Stimulated activated naive CD8-positive, alpha-beta T cell treated with anti-CD3 and anti-CD28 coated beads, Interleukin-15, amount 100 ng/mL, for 72 hours (primary cell): ENCODE results near the gene ZNF414.

Experiments
- ATAC-seq: fragments of 150-1000 bp; cut with Tn5 transposase; 2 replicates; pipeline ENCODE4 v1.10.0; 2021; ENCODE audit warnings: mild to moderate bottlenecking, moderate library complexity
- DNase-seq, 2 donors: peaks; one replicate each; pipeline ENCODE4 v3.0.0; 2021 to 2022
- H3K27ac Mint-ChIP-seq, 2 donors: one replicate each; pipeline ENCODE4 v1.8.0; 2022; ENCODE audit warnings: mild to moderate bottlenecking in 2 of 2, mixed read lengths in 2 of 2, moderate library complexity in 2 of 2
- H3K27me3 Mint-ChIP-seq: one replicate; pipeline ENCODE4 v1.8.0; 2022; ENCODE audit warnings: mixed read lengths
- H3K4me1 Mint-ChIP-seq: one replicate; pipeline ENCODE4 v1.8.0; 2022; ENCODE audit warnings: mild to moderate bottlenecking, mixed read lengths
- H3K4me3 Mint-ChIP-seq, 2 donors: one replicate each; pipeline ENCODE4 v1.8.0; 2022; ENCODE audit warnings: mild to moderate bottlenecking in 2 of 2, mixed read lengths in 2 of 2, moderate library complexity in 1 of 2
- H3K9me3 Mint-ChIP-seq, 2 donors: one replicate each; pipeline ENCODE4 v1.8.0; 2022; ENCODE audit warnings: mixed read lengths in 2 of 2

ZNF414 gene

DNA sequence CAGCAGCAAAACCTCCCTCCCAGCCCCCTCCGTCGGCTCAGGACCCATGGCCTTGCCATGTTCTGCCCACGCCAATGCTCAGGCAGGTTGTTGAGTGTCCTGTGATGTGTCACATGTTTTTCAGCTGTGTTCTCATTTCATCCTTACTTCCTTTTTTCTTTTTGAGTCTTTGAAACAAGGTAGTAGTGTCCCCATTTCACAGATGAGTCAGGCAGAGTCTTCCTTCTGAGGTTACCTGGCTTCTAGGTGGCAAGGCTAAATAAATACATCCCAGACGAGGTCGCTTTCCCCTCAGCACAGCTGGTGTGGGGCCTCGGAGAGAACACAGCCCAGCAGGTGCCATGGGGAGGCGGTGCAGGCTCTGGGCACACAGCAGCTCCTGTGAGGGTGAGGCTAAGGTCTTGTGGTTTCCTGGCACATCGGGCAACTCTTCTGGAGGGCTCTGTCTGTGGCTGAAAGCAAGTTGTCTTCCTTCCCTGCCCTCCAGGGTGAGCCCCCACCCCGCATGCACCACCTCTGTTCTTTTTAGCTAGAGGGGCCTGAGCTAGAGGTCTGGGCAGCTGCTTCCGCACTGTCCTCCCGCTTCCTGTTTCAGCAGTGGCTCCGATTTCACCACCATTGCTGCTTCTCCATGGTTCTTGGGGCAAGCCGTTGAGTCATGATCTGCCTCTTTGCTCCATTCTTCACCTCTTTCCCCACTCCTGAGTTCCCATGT lies 26.7 kb downstream of the ZNF414 start:
- Mint-ChIP-seq H3K27me3 (no peaks in the 10 kb centered on the region), H3K4me3 (peak overlapping the region; percentile 64 to 74), H3K4me1 (peaks cover 60% of the 10 kb centered on the region), H3K9me3 (no peaks in the 10 kb centered on the region), H3K27ac (peak overlapping the region; percentile 74 to 94)
- ATAC-seq (peak; percentile 93), DNase-seq (peak; percentile 54 to 85)

DNA sequence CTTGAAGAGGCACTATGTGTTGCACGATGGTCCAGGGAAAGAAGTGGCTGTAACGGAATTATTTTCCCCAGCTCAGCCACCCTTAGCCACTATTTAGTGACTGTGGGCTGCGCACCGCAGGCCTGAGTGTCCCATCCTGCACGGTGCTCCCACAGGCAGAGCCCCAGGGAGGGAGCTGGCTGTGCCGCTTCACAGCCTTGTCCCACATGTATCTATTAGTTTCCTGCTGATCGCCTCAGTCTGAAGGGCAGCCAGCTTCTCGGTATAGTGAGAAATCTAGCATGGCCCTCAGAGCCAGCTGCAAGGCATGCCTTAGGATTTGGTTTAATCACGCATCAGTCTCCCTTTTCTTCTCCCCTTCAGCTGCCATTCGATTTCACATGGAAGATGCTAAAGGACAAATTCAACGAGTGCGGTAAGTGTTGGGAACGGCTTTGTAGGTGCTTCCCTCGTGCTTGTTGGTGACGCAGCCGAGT lies 27.3 kb downstream of the ZNF414 start:
- Mint-ChIP-seq H3K27me3 (no peaks in the 10 kb centered on the region), H3K4me3 (peak overlapping the region; percentile 64 to 74), H3K4me1 (peaks cover 66% of the 10 kb centered on the region), H3K27ac (peak overlapping the region; percentile 74 to 94), H3K9me3 (no peaks in the 10 kb centered on the region)
- ATAC-seq (no peak), DNase-seq (no peak)

DNA sequence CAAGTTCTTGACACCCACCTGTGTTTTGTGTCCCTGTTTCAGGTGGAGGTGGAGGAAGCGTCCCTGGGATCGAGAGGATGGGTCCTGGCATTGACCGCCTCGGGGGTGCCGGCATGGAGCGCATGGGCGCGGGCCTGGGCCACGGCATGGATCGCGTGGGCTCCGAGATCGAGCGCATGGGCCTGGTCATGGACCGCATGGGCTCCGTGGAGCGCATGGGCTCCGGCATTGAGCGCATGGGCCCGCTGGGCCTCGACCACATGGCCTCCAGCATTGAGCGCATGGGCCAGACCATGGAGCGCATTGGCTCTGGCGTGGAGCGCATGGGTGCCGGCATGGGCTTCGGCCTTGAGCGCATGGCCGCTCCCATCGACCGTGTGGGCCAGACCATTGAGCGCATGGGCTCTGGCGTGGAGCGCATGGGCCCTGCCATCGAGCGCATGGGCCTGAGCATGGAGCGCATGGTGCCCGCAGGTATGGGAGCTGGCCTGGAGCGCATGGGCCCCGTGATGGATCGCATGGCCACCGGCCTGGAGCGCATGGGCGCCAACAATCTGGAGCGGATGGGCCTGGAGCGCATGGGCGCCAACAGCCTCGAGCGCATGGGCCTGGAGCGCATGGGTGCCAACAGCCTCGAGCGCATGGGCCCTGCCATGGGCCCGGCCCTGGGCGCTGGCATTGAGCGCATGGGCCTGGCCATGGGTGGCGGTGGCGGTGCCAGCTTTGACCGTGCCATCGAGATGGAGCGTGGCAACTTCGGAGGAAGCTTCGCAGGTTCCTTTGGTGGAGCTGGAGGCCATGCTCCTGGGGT lies 28.2 kb downstream of the ZNF414 start:
- H3K4me3 Mint-ChIP-seq = peak overlapping the region in 1 of 2 donors; percentile 1
- H3K9me3 Mint-ChIP-seq = no peaks in the 10 kb centered on the region
- DNase-seq (no peak), ATAC-seq (no peak)
- no peak overlapping the region for H3K27ac Mint-ChIP-seq
- peaks cover 72% of the 10 kb centered on the region for H3K4me1 Mint-ChIP-seq
- no peaks in the 10 kb centered on the region for H3K27me3 Mint-ChIP-seq

DNA sequence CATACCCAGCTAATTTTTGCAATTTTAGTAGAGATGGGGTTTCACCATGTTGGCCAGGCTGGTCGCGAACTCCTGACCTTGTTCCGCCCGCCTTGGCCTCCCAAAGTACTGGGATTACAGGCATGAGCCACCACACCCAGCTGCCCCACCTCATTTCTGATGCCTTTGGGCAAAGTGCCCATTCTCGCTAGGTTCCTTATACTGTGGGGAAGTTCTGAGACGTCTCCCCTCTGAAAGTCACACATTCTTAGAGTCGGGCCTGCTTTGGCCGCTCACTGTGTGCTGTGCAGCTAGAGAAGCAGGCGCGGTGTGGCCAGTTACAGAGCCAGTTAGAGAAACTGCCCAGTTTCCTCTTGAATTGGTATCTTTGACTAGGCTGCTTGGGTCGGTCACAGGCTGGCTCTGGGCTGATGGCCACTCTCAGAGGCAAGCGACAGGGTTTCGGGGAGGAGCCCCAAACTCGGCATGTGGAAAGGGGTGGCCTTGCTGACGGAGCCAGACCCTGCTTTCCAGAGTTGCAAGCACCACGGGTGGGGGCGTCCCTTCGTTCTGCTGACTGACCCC lies 29.6 kb downstream of the ZNF414 start:
- H3K4me3 Mint-ChIP-seq = no peak overlapping the region
- DNase-seq = no peak
- no peaks in the 10 kb centered on the region for H3K9me3 Mint-ChIP-seq
- no peak for ATAC-seq
- H3K27me3 Mint-ChIP-seq = no peaks in the 10 kb centered on the region
- peaks cover 73% of the 10 kb centered on the region for H3K4me1 Mint-ChIP-seq
- no peak overlapping the region for H3K27ac Mint-ChIP-seq

DNA sequence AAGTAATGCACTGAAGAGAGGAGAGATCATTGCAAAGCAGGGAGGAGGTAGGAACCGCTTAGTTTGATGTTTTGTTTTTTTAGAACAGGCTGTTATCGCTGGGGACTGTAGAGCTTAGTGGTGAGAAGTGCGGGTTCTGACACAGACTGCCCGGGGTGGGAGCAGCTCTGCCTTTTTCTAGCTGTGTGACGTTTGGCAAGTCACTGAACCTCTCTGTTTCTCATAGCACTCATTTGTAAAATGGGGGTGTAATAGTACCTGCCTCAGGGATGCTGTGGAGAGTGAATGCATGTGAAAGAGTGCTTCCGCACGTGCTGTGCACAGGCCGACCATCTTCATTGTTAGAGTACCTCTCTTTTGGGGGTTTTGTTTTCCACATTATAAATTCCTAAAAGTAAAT lies 30.8 kb downstream of the ZNF414 start:
- Mint-ChIP-seq H3K4me3 (no peak overlapping the region), H3K4me1 (peaks cover 81% of the 10 kb centered on the region), H3K27me3 (no peaks in the 10 kb centered on the region), H3K9me3 (no peaks in the 10 kb centered on the region), H3K27ac (peak overlapping the region; percentile 34 to 71)
- DNase-seq (no peak), ATAC-seq (no peak)

DNA sequence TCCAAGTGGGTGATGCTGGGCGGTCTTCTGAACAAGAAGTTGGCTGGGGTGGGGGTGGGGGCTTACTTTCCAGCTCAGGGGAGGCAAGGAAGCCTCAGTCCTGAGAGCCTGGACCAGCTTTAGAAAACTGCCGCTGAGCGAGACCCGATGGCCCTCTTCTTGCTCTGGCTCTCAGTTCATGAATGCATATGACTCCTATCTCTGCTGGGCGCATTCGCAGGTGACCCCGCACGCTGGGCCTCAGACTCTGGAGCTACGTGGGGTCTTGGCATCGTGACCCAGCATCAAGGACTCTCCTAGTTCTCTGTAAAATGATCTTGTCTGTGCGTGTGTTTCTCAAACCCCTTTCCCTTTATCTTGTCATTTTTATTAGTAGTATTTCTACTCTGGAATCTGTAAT lies 31.3 kb downstream of the ZNF414 start:
- H3K4me3 Mint-ChIP-seq = no peak overlapping the region
- DNase-seq (no peak), ATAC-seq (no peak)
- no peaks in the 10 kb centered on the region for H3K27me3 Mint-ChIP-seq
- H3K9me3 Mint-ChIP-seq = no peaks in the 10 kb centered on the region
- peak overlapping the region; percentile 11 to 71 for H3K27ac Mint-ChIP-seq
- H3K4me1 Mint-ChIP-seq = peaks cover 81% of the 10 kb centered on the region

DNA sequence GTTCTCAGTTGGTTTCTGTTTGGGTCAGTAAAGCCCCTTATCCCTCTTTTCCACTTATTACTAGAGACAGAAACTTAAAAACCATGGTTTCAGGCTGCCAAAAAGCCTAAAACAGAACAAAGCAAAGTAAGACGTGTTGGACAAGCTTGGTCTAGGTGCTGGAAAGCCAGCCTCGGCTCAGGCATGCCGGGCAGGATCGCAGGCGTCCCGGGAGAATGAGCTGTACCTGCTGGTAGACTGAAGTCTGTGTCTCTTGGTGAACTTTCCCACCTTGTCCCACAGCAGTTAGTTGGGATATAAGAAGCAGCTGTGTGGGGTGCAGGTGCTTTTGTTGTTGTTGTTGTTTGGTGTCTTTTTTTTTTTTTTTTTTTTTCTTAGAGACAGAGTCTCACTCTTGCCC lies 32.4 kb downstream of the ZNF414 start:
- peak overlapping the region in 1 of 2 donors; percentile 54 for H3K4me3 Mint-ChIP-seq
- H3K4me1 Mint-ChIP-seq = peaks cover 81% of the 10 kb centered on the region
- no peaks in the 10 kb centered on the region for H3K27me3 Mint-ChIP-seq
- no peak for ATAC-seq
- no peaks in the 10 kb centered on the region for H3K9me3 Mint-ChIP-seq
- H3K27ac Mint-ChIP-seq = peak overlapping the region; percentile 68 to 92
- DNase-seq = no peak

DNA sequence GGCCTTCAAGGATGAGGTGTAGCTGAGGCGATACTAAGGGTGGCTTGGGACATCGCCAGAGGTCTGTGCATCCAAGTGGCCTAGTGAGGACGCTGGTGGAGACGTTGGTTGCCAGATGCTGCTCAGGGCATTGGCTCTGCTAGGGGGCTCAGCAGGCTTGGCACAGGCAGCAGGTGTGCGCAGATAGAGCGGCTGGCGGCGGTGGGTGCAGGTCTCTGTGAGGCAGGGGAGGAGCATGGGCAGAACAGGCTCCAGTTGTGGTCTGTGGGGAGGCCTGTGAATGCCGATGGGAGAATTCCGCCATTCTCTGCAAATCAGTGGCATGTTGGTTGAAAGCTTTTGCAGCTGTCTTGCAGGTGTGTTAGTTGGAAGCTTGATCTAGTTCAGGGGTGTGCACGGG lies 32.8 kb downstream of the ZNF414 start:
- peak overlapping the region; percentile 37 to 54 for H3K4me3 Mint-ChIP-seq
- no peaks in the 10 kb centered on the region for H3K9me3 Mint-ChIP-seq
- no peak for DNase-seq
- H3K4me1 Mint-ChIP-seq = peaks cover 81% of the 10 kb centered on the region
- ATAC-seq = peak; percentile 36
- no peaks in the 10 kb centered on the region for H3K27me3 Mint-ChIP-seq
- peak overlapping the region; percentile 68 to 92 for H3K27ac Mint-ChIP-seq

DNA sequence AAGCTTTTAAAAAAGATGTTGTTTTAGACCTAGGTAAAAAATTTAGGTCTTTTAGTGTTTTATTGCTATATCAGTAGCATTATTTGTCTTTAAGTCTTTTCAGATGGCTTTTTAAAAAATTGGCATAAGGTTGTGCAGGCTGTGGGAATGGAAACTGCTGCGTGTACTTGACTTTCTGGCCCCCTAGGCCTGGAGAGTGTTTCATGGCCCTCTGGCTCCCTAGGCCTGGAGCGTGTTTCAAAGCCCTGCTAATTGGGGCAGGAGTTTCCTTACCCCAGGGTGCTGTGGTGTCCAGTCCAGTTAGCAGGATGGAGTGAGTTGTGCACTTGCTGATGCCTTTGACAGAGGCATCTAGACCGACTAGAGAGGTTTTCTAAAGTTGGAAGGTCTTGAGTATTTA lies 35.4 kb downstream of the ZNF414 start:
- ATAC-seq (no peak), DNase-seq (no peak)
- Mint-ChIP-seq H3K9me3 (no peaks in the 10 kb centered on the region), H3K27me3 (no peaks in the 10 kb centered on the region), H3K4me1 (peaks cover 83% of the 10 kb centered on the region), H3K4me3 (peak overlapping the region; percentile 35 to 49), H3K27ac (peak overlapping the region; percentile 83 to 92)

DNA sequence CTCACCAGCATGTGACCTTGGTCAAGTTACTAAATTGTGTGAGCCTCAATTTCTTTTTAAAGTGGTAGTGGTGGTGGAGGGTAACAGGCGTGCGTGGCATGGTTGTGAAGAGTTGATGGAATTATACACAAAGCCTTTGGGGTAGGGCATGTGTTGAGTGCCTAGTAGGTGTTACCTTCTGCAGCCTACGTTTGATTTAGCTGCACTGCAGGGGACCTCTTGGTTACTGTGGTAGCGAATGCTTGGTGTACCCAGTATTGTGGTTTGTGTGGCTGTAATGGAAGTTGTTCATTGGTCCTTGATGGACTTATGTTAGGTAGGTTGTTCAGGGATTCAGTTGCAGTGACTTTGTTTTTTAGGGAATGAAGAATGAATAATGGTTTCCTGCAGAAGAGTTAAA lies 36.1 kb downstream of the ZNF414 start:
- Mint-ChIP-seq H3K9me3 (no peaks in the 10 kb centered on the region), H3K27ac (peak overlapping the region; percentile 35 to 36), H3K4me3 (peak overlapping the region; percentile 8 to 20), H3K4me1 (peaks cover 87% of the 10 kb centered on the region), H3K27me3 (no peaks in the 10 kb centered on the region)
- DNase-seq (no peak), ATAC-seq (peak; percentile 52)

DNA sequence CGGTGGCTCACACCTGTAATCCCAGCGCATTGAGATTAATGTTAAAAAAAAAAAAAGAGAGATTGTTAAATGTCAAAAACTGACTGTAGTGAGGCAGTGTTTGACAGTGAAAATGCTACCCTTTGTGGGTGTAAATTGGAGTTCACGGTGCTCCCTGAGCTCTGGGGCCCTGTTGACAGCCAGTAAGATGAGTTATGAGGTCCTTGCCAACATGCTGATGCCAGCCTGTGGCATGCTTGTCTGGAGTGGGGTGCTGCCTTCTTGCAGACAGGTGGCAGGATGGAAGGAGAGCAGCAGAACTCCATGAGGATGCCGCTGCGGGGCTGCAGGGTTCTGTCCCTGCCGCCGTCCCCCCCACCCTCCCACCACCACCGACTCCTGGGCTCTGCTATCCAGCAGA lies 37.4 kb downstream of the ZNF414 start:
- Mint-ChIP-seq H3K4me1 (peaks cover 80% of the 10 kb centered on the region), H3K27ac (peak overlapping the region in 1 of 2 donors; percentile 63), H3K4me3 (no peak overlapping the region), H3K27me3 (no peaks in the 10 kb centered on the region), H3K9me3 (no peaks in the 10 kb centered on the region)
- DNase-seq = no peak
- ATAC-seq = no peak

DNA sequence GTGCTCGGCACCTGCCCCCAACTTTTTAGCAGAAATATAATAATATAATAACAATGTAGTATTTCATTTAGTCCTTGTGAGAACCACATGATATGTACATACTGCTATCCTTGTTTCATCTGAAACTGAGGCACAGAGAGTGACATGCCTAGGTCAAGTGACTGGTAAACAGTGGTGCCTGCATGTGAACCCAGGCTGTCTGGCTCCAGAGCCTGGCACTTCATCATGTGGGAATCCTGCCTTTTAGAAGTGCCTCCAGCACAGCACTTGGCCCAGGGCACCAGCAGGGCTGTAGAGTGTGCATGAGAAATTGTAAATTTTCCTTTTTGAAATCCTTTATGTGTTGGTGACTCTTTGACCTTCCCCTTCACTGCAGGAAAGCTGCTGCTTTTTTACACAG lies 39.0 kb downstream of the ZNF414 start:
- ATAC-seq (no peak), DNase-seq (no peak)
- H3K9me3 Mint-ChIP-seq = no peaks in the 10 kb centered on the region
- H3K27me3 Mint-ChIP-seq = no peaks in the 10 kb centered on the region
- H3K4me3 Mint-ChIP-seq = no peak overlapping the region
- peaks cover 65% of the 10 kb centered on the region for H3K4me1 Mint-ChIP-seq
- peak overlapping the region in 1 of 2 donors; percentile 13 for H3K27ac Mint-ChIP-seq

DNA sequence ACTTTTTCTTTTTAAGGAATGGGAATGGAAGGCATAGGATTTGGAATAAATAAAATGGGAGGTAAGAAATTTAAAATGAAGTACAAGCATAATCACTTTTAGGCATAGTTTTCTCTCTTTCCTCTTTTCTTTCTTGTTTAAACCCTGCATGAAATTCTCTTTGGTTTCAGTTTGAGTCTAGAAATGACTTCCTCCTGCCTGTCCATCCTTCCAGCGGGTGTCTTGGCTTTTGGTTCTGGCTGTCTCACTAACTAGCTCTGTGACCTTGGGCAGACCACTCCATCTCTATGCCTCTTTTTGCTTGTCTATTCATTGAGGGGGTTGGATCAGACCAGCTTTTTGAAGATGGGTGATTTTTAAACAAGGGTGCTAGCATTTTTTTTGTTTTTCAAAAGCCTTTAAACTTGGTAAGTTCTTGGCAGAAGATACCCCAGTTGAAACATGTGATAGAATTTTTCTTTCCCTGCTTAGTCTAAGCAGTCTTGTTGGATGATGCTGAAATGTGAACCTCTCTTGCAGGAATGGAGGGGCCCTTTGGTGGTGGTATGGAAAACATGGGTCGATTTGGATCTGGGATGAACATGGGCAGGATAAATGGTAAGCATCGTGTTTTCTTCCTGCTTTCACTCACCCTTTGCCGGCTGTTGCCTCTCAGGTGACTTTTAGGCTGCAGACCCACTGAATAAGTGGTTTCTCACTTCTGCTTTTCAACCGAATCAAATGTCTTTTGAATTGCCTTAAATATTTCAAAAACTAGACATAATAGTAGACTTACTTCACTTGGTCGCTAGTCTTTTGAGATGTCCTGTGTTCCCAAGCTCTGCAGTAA lies 40.1 kb downstream of the ZNF414 start:
- DNase-seq (no peak), ATAC-seq (no peak)
- H3K27ac Mint-ChIP-seq = peak overlapping the region in 1 of 2 donors; percentile 74
- no peaks in the 10 kb centered on the region for H3K27me3 Mint-ChIP-seq
- peaks cover 60% of the 10 kb centered on the region for H3K4me1 Mint-ChIP-seq
- no peak overlapping the region for H3K4me3 Mint-ChIP-seq
- H3K9me3 Mint-ChIP-seq = no peaks in the 10 kb centered on the region

DNA sequence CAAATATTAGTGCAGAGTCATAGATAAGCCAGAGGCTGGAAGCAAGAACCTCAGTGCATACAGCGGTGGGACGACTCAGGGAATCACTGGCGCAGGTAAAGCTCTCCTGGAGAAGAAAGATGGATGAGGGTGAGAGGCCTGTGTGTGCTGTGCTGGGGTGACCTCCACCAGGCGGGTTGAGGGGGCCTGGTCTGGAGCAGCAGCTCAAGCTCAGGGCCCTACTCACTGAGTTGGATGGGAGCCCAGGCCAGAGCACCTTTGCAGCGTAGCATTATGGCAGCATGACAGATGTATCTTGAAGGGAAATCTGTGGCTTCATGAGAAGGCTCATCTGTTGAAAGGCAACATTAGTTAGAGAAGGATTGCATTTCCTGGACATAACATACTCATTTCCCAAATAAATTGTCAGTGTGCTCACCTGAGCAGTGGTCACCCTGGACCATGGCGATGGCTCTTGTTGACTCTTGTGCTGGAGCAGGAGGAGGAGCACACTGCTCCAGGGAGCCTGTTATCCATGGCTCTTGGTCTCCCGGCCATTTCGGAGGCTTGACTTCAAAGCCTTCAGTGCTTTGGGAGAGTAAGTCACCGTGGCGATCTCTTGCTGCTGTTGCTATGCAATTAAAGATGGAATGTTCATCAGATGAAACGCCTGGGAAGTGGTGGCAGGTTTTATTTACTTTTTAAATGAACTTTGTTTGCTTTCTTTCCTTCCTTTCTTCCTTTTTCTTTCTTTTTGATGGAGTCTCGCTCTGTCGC lies 44.2 kb downstream of the ZNF414 start:
- Mint-ChIP-seq H3K9me3 (no peaks in the 10 kb centered on the region), H3K4me1 (peaks cover 21% of the 10 kb centered on the region), H3K27ac (no peak overlapping the region), H3K4me3 (no peak overlapping the region), H3K27me3 (no peaks in the 10 kb centered on the region)
- DNase-seq (no peak), ATAC-seq (no peak)
